NT2/D1 (cell line): Measurements from ENCODE around the gene NPNT.

ENCODE experiments used
- SUZ12 ChIP-seq: IDR thresholded peaks from 2 replicates; pipeline ENCODE4 v1.6.1; 2011; ENCODE audit not compliant: insufficient read length, insufficient read depth; ENCODE audit errors: extremely low read depth
- YY1 ChIP-seq: IDR thresholded peaks from 2 replicates; pipeline ENCODE4 v1.6.1; 2011; ENCODE audit not compliant: insufficient read length, insufficient read depth

GRCh38 chr4:105875233-105875632, 20.0 kb upstream of the NPNT start:
- no peak for TF ChIP-seq YY1
- TF ChIP-seq SUZ12: no peak
